HG03460 (cell line): Measurements from ENCODE around the gene TPSD1.
"Not testable (repeated sequence)": the region's sequence is repeated elsewhere in the genome, so short reads cannot be mapped to it uniquely, and the experiment has no call there.

Experiments
- ATAC-seq: cut with Tn5 transposase; IDR thresholded peaks from one replicate; pipeline ENCODE4 v1.9.1; 2021; ENCODE audit not compliant: unreplicated experiment

The TPSD1 gene

GRCh38 chr16:1279945-1280589 is 24.2 kb downstream of the TPSD1 start:
- no peak for ATAC-seq

GRCh38 chr16:1280783-1281182 is 24.9 kb downstream of the TPSD1 start:
- ATAC-seq = no peak

- no peak for ATAC-seq
Observed at GRCh38 chr16:1281517-1281916, 25.6 kb downstream of the TPSD1 start.

- ATAC-seq = no peak
Observed at GRCh38 chr16:1282324-1282973, 26.6 kb downstream of the TPSD1 start.

GRCh38 chr16:1283296-1283695 is 27.4 kb downstream of the TPSD1 start:
- ATAC-seq = no peak

- no peak for ATAC-seq
Observed at GRCh38 chr16:1283996-1284616, 28.2 kb downstream of the TPSD1 start.

GRCh38 chr16:1285669-1286512 is 30.0 kb downstream of the TPSD1 start:
- ATAC-seq = no peak

- ATAC-seq = no peak
Observed at GRCh38 chr16:1286513-1287094, 30.7 kb downstream of the TPSD1 start.

- ATAC-seq = no peak
Observed at GRCh38 chr16:1287982-1288670, 32.3 kb downstream of the TPSD1 start.

- no peak for ATAC-seq
Observed at GRCh38 chr16:1288813-1289476, 33.1 kb downstream of the TPSD1 start.

GRCh38 chr16:1289477-1289866 is 33.6 kb downstream of the TPSD1 start:
- no peak for ATAC-seq

- ATAC-seq = no peak
Observed at GRCh38 chr16:1290063-1290501, 34.2 kb downstream of the TPSD1 start.

GRCh38 chr16:1290860-1291575 is 35.1 kb downstream of the TPSD1 start:
- no peak for ATAC-seq

- no peak for ATAC-seq
Observed at GRCh38 chr16:1291576-1291974, 35.7 kb downstream of the TPSD1 start.

GRCh38 chr16:1292208-1292607 is 36.3 kb downstream of the TPSD1 start:
- not testable (repeated sequence) for ATAC-seq

- not testable (repeated sequence) for ATAC-seq
Observed at GRCh38 chr16:1292808-1293207, 36.9 kb downstream of the TPSD1 start.

- ATAC-seq = no peak
Observed at GRCh38 chr16:1293921-1294656, 38.2 kb downstream of the TPSD1 start.

- ATAC-seq = no peak
Observed at GRCh38 chr16:1295465-1295864, 39.6 kb downstream of the TPSD1 start.

- not testable (repeated sequence) for ATAC-seq
Observed at GRCh38 chr16:1296688-1297017, 40.8 kb downstream of the TPSD1 start.
